WTC11 (cell line): ENCODE data around the gene CABLES1. TPM values are rescaled to one million over a fixed set of nuclear protein-coding genes. Genes with fewer than 3 reads are reported as not detected.

Source experiments
- ATAC-seq: fragments of 200-7000 bp; cut with Tn5 transposase; 2 replicates; pipeline ENCODE4 v1.10.0; 2021; ENCODE audit warnings: mild to moderate bottlenecking, moderate library complexity
- CTCF ChIA-PET: fragments of 300-600 bp; sonication (Branson Sonifier 250); formaldehyde crosslinking; loops from one replicate; lab custom pipeline; 2021; ENCODE audit warnings: antibody characterized with exemption; lab: Charles Lee
- POLR2A ChIA-PET: fragments of 350-600 bp; sonication (Branson Sonifier 250); formaldehyde crosslinking; loops from one replicate; lab custom pipeline; 2021; ENCODE audit warnings: antibody characterized with exemption; lab: Charles Lee
- DNase-seq: peaks from one replicate; pipeline ENCODE4 v3.0.0; 2021; ENCODE audit warnings: low spot score
- H3K27ac Mint-ChIP-seq: 2 replicates; pipeline ENCODE4 v1.8.0; 2021; ENCODE audit warnings: mixed read lengths
- H3K27me3 Mint-ChIP-seq: 2 replicates; pipeline ENCODE4 v1.8.0; 2021; ENCODE audit warnings: low read depth, mild to moderate bottlenecking, moderate library complexity, mixed read lengths
- H3K36me3 Mint-ChIP-seq: 2 replicates; pipeline ENCODE4 v1.8.0; 2021; ENCODE audit warnings: mixed read lengths
- H3K4me1 Mint-ChIP-seq: 2 replicates; pipeline ENCODE4 v1.8.0; 2022; ENCODE audit warnings: mixed read lengths
- H3K4me3 Mint-ChIP-seq: 2 replicates; pipeline ENCODE4 v1.8.0; 2021; ENCODE audit warnings: mild to moderate bottlenecking, moderate library complexity, mixed read lengths
- H3K9me3 Mint-ChIP-seq: 2 replicates; pipeline ENCODE4 v1.8.0; 2021; ENCODE audit warnings: mixed read lengths
- ARID4B ChIP-seq: sonication (generic); formaldehyde crosslinking; IDR thresholded peaks from 2 replicates; pipeline ENCODE4 v1.8.0; 2023; ENCODE audit warnings: missing genetic modification reagents, mild to moderate bottlenecking, borderline replicate concordance
- ATF3 ChIP-seq: sonication (generic); formaldehyde crosslinking; conservative IDR thresholded peaks from 2 replicates; pipeline ENCODE4 v1.8.1; 2022; ENCODE audit warnings: mild to moderate bottlenecking, missing genetic modification reagents
- CREB1 ChIP-seq: sonication (generic); formaldehyde crosslinking; IDR thresholded peaks from 2 replicates; pipeline ENCODE4 v1.8.0; 2023; ENCODE audit warnings: mild to moderate bottlenecking, missing genetic modification reagents
- ETV6 ChIP-seq: sonication (generic); formaldehyde crosslinking; IDR thresholded peaks from 2 replicates; pipeline ENCODE4 v1.8.1; 2022; ENCODE audit warnings: mild to moderate bottlenecking, missing genetic modification reagents
- FOXJ3 ChIP-seq: sonication (generic); formaldehyde crosslinking; IDR thresholded peaks from 2 replicates; pipeline ENCODE4 v1.9.0; 2021; ENCODE audit warnings: missing genetic modification reagents, mild to moderate bottlenecking, borderline replicate concordance
- IRF2 ChIP-seq: sonication (generic); formaldehyde crosslinking; IDR thresholded peaks from 2 replicates; pipeline ENCODE4 v1.8.0; 2022; ENCODE audit warnings: low read depth, missing genetic modification reagents, borderline replicate concordance
- MXD4 ChIP-seq: fragments of 250-450 bp; sonication (Bioruptor Pico); IDR thresholded peaks from 2 replicates; pipeline ENCODE4 v1.8.0; 2021; ENCODE audit warnings: mild to moderate bottlenecking, moderate library complexity, borderline replicate concordance
- PRDM15 ChIP-seq: sonication (generic); formaldehyde crosslinking; IDR thresholded peaks from 2 replicates; pipeline ENCODE4 v1.8.0; 2022; ENCODE audit warnings: missing genetic modification reagents
- SMAD3 ChIP-seq: sonication (generic); formaldehyde crosslinking; IDR thresholded peaks from 2 replicates; pipeline ENCODE4 v1.8.0; 2022; ENCODE audit warnings: missing genetic modification reagents, mild to moderate bottlenecking, borderline replicate concordance
- SOX15 ChIP-seq: fragments of 250-450 bp; sonication (Bioruptor Pico); IDR thresholded peaks from 2 replicates; pipeline ENCODE4 v1.9.0; 2021; ENCODE audit warnings: mild to moderate bottlenecking
- ZBTB21 ChIP-seq: sonication (generic); formaldehyde crosslinking; IDR thresholded peaks from 2 replicates; pipeline ENCODE4 v1.8.1; 2023; ENCODE audit warnings: mild to moderate bottlenecking, missing genetic modification reagents, borderline replicate concordance
- ZNF121 ChIP-seq: sonication (generic); formaldehyde crosslinking; IDR thresholded peaks from 2 replicates; pipeline ENCODE4 v1.8.0; 2023; ENCODE audit warnings: missing genetic modification reagents
- ZNF232 ChIP-seq: sonication (generic); formaldehyde crosslinking; IDR thresholded peaks from 2 replicates; pipeline ENCODE4 v1.8.0; 2022; ENCODE audit warnings: mild to moderate bottlenecking, missing genetic modification reagents
- ZNF263 ChIP-seq: sonication (generic); formaldehyde crosslinking; IDR thresholded peaks from 2 replicates; pipeline ENCODE4 v1.8.1; 2022; ENCODE audit warnings: low read depth, mild to moderate bottlenecking, moderate library complexity, missing genetic modification reagents
- total RNA-seq: library from RNA; stranded (reverse); gene quantifications from 3 replicates; pipeline ENCODE4 v1.2.3, GENCODE V29; 2021
- TF ChIP-seq, protein P1 (sequence below): sonication (generic); formaldehyde crosslinking; IDR thresholded peaks from 2 replicates; pipeline ENCODE4 v1.8.1; 2023; ENCODE audit warnings: mild to moderate bottlenecking, missing genetic modification reagents
- TF ChIP-seq, protein P2 (sequence below): sonication (generic); formaldehyde crosslinking; IDR thresholded peaks from 2 replicates; pipeline ENCODE4 v1.8.0; 2023; ENCODE audit warnings: missing genetic modification reagents
- TF ChIP-seq, protein P3 (sequence below): sonication (generic); formaldehyde crosslinking; IDR thresholded peaks from 2 replicates; pipeline ENCODE4 v1.8.0; 2023; ENCODE audit warnings: mild to moderate bottlenecking, missing genetic modification reagents
- TF ChIP-seq, protein P4 (sequence below): fragments of 250-450 bp; sonication (Bioruptor Pico); IDR thresholded peaks from 2 replicates; pipeline ENCODE4 v1.9.0; 2021; ENCODE audit warnings: mild to moderate bottlenecking

The CABLES1 gene
- total RNA-seq, 1 experiment from 2014 or later: 17.0 TPM

- no peak overlapping the region for H3K4me3 Mint-ChIP-seq
- no peak for ATAC-seq
- no peaks in the 10 kb centered on the region for H3K36me3 Mint-ChIP-seq
- TF ChIP-seq, protein P1, sequence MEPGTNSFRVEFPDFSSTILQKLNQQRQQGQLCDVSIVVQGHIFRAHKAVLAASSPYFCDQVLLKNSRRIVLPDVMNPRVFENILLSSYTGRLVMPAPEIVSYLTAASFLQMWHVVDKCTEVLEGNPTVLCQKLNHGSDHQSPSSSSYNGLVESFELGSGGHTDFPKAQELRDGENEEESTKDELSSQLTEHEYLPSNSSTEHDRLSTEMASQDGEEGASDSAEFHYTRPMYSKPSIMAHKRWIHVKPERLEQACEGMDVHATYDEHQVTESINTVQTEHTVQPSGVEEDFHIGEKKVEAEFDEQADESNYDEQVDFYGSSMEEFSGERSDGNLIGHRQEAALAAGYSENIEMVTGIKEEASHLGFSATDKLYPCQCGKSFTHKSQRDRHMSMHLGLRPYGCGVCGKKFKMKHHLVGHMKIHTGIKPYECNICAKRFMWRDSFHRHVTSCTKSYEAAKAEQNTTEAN (CRISPR knock-in tag): no peak
- TF ChIP-seq ARID4B (CRISPR knock-in tag) (no peak), FOXJ3 (no peak), ETV6 (no peak), ZNF263 (CRISPR knock-in tag) (no peak), CREB1 (CRISPR knock-in tag) (no peak), SOX15 (CRISPR knock-in tag) (no peak), MXD4 (CRISPR knock-in tag) (no peak), IRF2 (CRISPR knock-in tag) (no peak), PRDM15 (CRISPR knock-in tag) (no peak), SMAD3 (CRISPR knock-in tag) (no peak), ZNF121 (CRISPR knock-in tag) (no peak), ATF3 (CRISPR knock-in tag) (no peak), ZBTB21 (CRISPR knock-in tag) (no peak), ZNF232 (CRISPR knock-in tag) (no peak)
- TF ChIP-seq, protein P2, sequence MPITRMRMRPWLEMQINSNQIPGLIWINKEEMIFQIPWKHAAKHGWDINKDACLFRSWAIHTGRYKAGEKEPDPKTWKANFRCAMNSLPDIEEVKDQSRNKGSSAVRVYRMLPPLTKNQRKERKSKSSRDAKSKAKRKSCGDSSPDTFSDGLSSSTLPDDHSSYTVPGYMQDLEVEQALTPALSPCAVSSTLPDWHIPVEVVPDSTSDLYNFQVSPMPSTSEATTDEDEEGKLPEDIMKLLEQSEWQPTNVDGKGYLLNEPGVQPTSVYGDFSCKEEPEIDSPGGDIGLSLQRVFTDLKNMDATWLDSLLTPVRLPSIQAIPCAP (CRISPR knock-in tag): no peak
- TF ChIP-seq, protein P3, sequence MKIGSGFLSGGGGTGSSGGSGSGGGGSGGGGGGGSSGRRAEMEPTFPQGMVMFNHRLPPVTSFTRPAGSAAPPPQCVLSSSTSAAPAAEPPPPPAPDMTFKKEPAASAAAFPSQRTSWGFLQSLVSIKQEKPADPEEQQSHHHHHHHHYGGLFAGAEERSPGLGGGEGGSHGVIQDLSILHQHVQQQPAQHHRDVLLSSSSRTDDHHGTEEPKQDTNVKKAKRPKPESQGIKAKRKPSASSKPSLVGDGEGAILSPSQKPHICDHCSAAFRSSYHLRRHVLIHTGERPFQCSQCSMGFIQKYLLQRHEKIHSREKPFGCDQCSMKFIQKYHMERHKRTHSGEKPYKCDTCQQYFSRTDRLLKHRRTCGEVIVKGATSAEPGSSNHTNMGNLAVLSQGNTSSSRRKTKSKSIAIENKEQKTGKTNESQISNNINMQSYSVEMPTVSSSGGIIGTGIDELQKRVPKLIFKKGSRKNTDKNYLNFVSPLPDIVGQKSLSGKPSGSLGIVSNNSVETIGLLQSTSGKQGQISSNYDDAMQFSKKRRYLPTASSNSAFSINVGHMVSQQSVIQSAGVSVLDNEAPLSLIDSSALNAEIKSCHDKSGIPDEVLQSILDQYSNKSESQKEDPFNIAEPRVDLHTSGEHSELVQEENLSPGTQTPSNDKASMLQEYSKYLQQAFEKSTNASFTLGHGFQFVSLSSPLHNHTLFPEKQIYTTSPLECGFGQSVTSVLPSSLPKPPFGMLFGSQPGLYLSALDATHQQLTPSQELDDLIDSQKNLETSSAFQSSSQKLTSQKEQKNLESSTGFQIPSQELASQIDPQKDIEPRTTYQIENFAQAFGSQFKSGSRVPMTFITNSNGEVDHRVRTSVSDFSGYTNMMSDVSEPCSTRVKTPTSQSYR (CRISPR knock-in tag): no peak
- TF ChIP-seq, protein P4, sequence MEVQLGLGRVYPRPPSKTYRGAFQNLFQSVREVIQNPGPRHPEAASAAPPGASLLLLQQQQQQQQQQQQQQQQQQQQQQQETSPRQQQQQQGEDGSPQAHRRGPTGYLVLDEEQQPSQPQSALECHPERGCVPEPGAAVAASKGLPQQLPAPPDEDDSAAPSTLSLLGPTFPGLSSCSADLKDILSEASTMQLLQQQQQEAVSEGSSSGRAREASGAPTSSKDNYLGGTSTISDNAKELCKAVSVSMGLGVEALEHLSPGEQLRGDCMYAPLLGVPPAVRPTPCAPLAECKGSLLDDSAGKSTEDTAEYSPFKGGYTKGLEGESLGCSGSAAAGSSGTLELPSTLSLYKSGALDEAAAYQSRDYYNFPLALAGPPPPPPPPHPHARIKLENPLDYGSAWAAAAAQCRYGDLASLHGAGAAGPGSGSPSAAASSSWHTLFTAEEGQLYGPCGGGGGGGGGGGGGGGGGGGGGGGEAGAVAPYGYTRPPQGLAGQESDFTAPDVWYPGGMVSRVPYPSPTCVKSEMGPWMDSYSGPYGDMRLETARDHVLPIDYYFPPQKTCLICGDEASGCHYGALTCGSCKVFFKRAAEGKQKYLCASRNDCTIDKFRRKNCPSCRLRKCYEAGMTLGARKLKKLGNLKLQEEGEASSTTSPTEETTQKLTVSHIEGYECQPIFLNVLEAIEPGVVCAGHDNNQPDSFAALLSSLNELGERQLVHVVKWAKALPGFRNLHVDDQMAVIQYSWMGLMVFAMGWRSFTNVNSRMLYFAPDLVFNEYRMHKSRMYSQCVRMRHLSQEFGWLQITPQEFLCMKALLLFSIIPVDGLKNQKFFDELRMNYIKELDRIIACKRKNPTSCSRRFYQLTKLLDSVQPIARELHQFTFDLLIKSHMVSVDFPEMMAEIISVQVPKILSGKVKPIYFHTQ (CRISPR knock-in tag): no peak
- TF ChIP-seq, all 79 proteins: peak for 0
- CTCF ChIA-PET: interaction anchor here (0.6 to 1.3 kb wide), 3 partner anchors 21 to 56 kb away, joined by 3 to 8 read pairs (median 3); no protein-coding TSS in a partner anchor
- POLR2A ChIA-PET: interaction anchor here (1.0 kb wide), 1 partner anchor 18 kb away, joined by 3 read pairs; no protein-coding TSS in a partner anchor
- Mint-ChIP-seq H3K27me3 (no peaks in the 10 kb centered on the region), H3K4me1 (peaks cover 35% of the 10 kb centered on the region), H3K9me3 (no peaks in the 10 kb centered on the region), H3K27ac (no peak overlapping the region)
- no peak for DNase-seq
These were observed 16.3 kb downstream of the CABLES1 start for GRCh38 chr18:23151414-23152099.
